Activated CD4-positive, alpha-beta T cell treated with anti-CD3 and anti-CD28 coated beads, Interleukin-2, amount 10 ng/mL, durations not matched to agents 24 days and 14 days (primary cell): Measurements from ENCODE around the gene MIB1. TPM values are rescaled to one million over a fixed set of nuclear protein-coding genes. Genes with fewer than 3 reads are reported as not detected.
"Not testable (repeated sequence)": the region's sequence is repeated elsewhere in the genome, so short reads cannot be mapped to it uniquely, and the experiment has no call there.

Source experiments
- DNase-seq: peaks from one replicate; pipeline ENCODE4 v3.0.0; 2022
- H3K27ac Mint-ChIP-seq: one replicate; pipeline ENCODE4 v1.8.0; 2022; ENCODE audit warnings: mild to moderate bottlenecking, mixed read lengths
- H3K27me3 Mint-ChIP-seq: one replicate; pipeline ENCODE4 v1.8.0; 2022; ENCODE audit warnings: mixed read lengths
- H3K36me3 Mint-ChIP-seq: one replicate; pipeline ENCODE4 v1.8.0; 2022; ENCODE audit warnings: low read depth, mild to moderate bottlenecking, mixed read lengths
- H3K4me1 Mint-ChIP-seq: one replicate; pipeline ENCODE4 v1.8.0; 2021; ENCODE audit warnings: mixed read lengths
- H3K4me3 Mint-ChIP-seq: one replicate; pipeline ENCODE4 v1.8.0; 2022; ENCODE audit warnings: mild to moderate bottlenecking, moderate library complexity, mixed read lengths
- H3K9me3 Mint-ChIP-seq: one replicate; pipeline ENCODE4 v1.8.0; 2021; ENCODE audit warnings: mixed read lengths
- intact Hi-C: fragments of 100-400 bp; cut with micrococcal nuclease; formaldehyde crosslinking; loops from one replicate; pipeline ENCODE4 v1.15.1; 2023
- total RNA-seq: library from RNA; stranded (reverse); gene quantifications from 2 replicates; pipeline ENCODE4 v1.2.3, GENCODE V29; 2022

MIB1 gene
- total RNA-seq, 1 donor from 2014 or later: 36.7 TPM

- intact Hi-C loops: no loop called here
- H3K27ac Mint-ChIP-seq: no peak overlapping the region
- no peaks in the 10 kb centered on the region for H3K4me1 Mint-ChIP-seq
- no peak overlapping the region for H3K4me3 Mint-ChIP-seq
- H3K27me3 Mint-ChIP-seq: peaks cover 2% of the 10 kb centered on the region
- DNase-seq: no peak
- H3K36me3 Mint-ChIP-seq: peaks cover 9% of the 10 kb centered on the region
- H3K9me3 Mint-ChIP-seq: peaks cover 8% of the 10 kb centered on the region
These were observed 7.6 kb upstream of the MIB1 start for GRCh38 chr18:21733011-21733410.

DNA sequence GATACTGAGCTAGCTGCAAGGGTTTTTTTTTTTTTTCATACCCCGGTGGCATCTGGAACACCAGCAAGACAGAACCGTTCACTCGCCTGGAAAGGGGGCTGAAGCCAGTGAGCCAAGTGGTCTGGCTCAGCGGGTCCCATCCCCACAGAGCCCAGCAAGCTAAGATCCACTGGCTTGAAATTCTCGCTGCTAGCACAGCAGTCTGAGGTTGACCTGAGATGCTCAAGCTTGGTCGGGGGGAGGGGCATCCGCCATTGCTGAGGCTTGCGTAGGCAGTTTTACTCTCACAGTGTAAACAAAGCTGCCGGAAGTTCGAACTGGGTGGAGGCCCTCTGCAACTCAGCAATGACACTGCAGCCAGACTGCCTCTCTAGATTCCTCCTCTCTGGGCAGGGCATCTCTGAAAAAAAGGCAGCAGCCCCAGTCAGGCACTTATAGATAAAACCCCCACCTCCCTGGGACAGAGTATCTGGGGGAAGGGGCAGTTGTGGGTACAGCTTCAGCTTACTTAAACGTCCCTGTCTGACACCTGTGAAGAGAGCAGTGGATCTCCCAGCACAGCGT lies 5.1 kb upstream of the MIB1 start:
- H3K4me1 Mint-ChIP-seq: peaks cover 13% of the 10 kb centered on the region
- intact Hi-C loops: no loop called here
- peak; percentile 71 for DNase-seq
- peaks cover 9% of the 10 kb centered on the region for H3K36me3 Mint-ChIP-seq
- peaks cover 5% of the 10 kb centered on the region for H3K27me3 Mint-ChIP-seq
- H3K27ac Mint-ChIP-seq: no peak overlapping the region
- no peak overlapping the region for H3K4me3 Mint-ChIP-seq
- H3K9me3 Mint-ChIP-seq: peaks cover 8% of the 10 kb centered on the region

DNA sequence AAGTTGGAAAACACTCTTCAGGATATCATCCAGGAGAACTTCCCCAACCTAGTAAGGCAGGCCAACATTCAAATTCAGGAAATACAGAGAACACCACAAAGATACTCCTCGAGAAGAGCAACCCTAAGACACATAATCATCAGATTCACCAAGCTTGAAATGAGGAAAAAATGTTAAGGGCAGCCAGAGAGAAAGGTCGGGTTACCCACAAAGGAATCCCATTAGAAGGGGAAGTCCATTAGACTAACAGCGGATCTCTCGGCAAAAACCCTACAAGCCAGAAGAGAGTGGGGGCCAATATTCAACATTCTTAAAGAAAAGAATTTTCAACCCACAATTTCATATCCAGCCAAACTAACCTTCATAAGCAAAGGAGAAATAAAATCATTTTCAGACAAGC lies 3.7 kb upstream of the MIB1 start:
- H3K4me3 Mint-ChIP-seq, H3K36me3 Mint-ChIP-seq, H3K27ac Mint-ChIP-seq, intact Hi-C loops, H3K9me3 Mint-ChIP-seq, DNase-seq, H3K27me3 Mint-ChIP-seq: not testable (repeated sequence)
- H3K4me1 Mint-ChIP-seq: peaks cover 14% of the 10 kb centered on the region

DNA sequence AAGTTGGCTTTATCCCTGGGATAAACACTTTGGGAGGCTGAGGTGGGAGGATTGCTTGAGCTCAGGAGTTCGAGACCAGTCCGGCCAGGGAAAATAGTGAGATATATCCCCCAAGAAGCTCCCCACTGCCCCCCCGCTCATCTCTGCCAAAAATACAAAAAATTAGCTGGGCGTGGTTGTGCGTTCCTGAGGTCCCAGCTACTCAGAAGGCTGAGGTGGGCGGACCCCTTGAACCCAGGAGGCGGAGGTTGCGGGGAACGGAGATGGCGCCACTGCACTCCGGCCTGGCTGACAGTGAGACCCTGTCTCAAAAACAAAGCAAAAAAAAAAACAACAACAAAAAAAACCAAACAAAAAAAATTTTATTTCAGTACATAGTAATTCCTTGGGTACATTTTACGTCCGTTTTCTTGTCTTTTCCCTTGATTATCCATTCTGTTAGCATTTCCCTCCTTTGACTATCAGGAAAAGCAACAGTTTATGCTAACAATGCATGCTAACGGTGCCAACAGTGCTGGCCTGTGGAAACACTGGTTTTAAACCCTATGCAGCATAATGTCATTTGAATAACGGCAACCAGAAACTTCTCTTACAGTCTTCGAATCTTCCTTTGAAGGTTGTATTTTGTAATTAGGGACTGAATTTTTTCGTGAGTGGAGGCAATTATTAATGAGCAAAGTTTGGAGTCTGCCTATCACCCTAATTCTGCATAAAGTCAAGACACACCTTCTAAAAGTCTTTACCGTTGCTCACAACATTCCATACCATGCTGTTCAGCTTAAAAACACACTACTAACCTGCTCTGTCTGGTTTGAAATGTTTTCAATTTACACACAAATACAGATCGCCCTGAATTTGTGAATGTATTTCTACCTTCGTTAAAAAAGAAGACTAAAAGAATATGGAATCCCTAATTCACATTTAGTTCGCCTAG lies 721 bp upstream of the MIB1 start:
- Mint-ChIP-seq H3K4me3 (peak overlapping the region; percentile 96), H3K4me1 (peaks cover 28% of the 10 kb centered on the region), H3K9me3 (peaks cover 8% of the 10 kb centered on the region), H3K36me3 (peaks cover 7% of the 10 kb centered on the region), H3K27ac (peak overlapping the region; percentile 52), H3K27me3 (peaks cover 5% of the 10 kb centered on the region)
- DNase-seq: no peak
- intact Hi-C loops: loop anchor here (1.0 to 10.0 kb wide), 4 partner anchors 36 to 140 kb away; partner anchors contain the start of genes ABHD3, ESCO1 and SNRPD1

DNA sequence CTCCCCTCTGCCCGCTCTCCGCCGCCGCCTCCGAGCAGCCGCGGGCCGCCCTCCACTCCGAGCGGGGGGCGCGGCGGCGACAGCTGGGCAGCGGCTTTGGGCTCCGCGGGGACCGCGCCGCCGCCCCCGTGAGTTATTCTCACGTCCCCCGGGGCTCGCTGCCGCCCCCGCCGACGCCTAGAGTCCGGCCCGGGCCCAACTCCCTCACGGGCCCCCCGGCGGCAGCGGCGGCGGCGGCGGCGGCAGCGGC lies 645 bp downstream of the MIB1 start:
- intact Hi-C loops: loop anchor here (10.0 kb wide), 1 partner anchor 56 kb away; no protein-coding TSS in a partner anchor
- peak overlapping the region; percentile 86 for H3K4me3 Mint-ChIP-seq
- H3K27ac Mint-ChIP-seq: no peak overlapping the region
- peak; percentile 85 for DNase-seq
- H3K36me3 Mint-ChIP-seq: peaks cover 6% of the 10 kb centered on the region
- peaks cover 31% of the 10 kb centered on the region for H3K4me1 Mint-ChIP-seq
- peaks cover 5% of the 10 kb centered on the region for H3K27me3 Mint-ChIP-seq
- H3K9me3 Mint-ChIP-seq: peaks cover 7% of the 10 kb centered on the region

- Mint-ChIP-seq H3K9me3 (peaks cover 2% of the 10 kb centered on the region), H3K27me3 (peaks cover 5% of the 10 kb centered on the region), H3K4me1 (peaks cover 35% of the 10 kb centered on the region), H3K27ac (peak overlapping the region; percentile 78), H3K36me3 (peaks cover 3% of the 10 kb centered on the region), H3K4me3 (peak overlapping the region; percentile 86)
- intact Hi-C loops: loop anchor here (2.0 to 10.0 kb wide), 2 partner anchors 57 to 631 kb away; partner anchors contain the start of gene ROCK1
- no peak for DNase-seq
These were observed 1.1 kb downstream of the MIB1 start for GRCh38 chr18:21741562-21742314.

DNA sequence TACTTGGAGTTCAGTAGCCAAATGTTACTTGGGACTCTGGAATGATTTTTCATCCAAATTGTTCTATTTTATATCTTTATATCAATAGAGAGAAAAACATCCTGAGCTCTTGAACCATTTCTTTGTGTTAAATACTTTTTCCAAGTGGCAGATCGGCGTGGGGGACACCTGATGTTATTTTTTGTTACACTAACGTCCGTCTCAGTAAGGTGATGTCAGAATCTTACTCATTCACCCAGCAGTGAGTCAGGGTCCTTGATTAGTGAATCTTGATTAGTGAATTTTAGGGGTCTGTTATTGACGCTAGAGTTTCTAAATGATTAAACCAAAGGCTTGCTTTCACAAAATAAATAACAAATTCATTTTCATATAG lies 1.7 kb downstream of the MIB1 start:
- peaks cover 38% of the 10 kb centered on the region for H3K4me1 Mint-ChIP-seq
- DNase-seq: no peak
- peak overlapping the region; percentile 78 for H3K27ac Mint-ChIP-seq
- peaks cover 2% of the 10 kb centered on the region for H3K36me3 Mint-ChIP-seq
- intact Hi-C loops: loop anchor here (2.0 to 10.0 kb wide), 2 partner anchors 58 to 632 kb away; partner anchors contain the start of gene ROCK1
- H3K9me3 Mint-ChIP-seq: no peaks in the 10 kb centered on the region
- peaks cover 5% of the 10 kb centered on the region for H3K27me3 Mint-ChIP-seq
- peak overlapping the region; percentile 86 for H3K4me3 Mint-ChIP-seq

- peaks cover 44% of the 10 kb centered on the region for H3K4me1 Mint-ChIP-seq
- peaks cover 2% of the 10 kb centered on the region for H3K36me3 Mint-ChIP-seq
- H3K9me3 Mint-ChIP-seq: no peaks in the 10 kb centered on the region
- intact Hi-C loops: loop anchor here (2.0 to 10.0 kb wide), 2 partner anchors 58 to 632 kb away; partner anchors contain the start of gene ROCK1
- DNase-seq: peak; percentile 66
- peak overlapping the region; percentile 45 for H3K27ac Mint-ChIP-seq
- H3K4me3 Mint-ChIP-seq: peak overlapping the region; percentile 64
- H3K27me3 Mint-ChIP-seq: peaks cover under 1% of the 10 kb centered on the region
These were observed 2.7 kb downstream of the MIB1 start for GRCh38 chr18:21743166-21743832.

GRCh38 chr18:21745231-21745630 lies 4.6 kb downstream of the MIB1 start:
- Mint-ChIP-seq H3K27ac (no peak overlapping the region), H3K27me3 (no peaks in the 10 kb centered on the region), H3K4me3 (no peak overlapping the region), H3K9me3 (no peaks in the 10 kb centered on the region), H3K4me1 (peaks cover 36% of the 10 kb centered on the region), H3K36me3 (peaks cover 2% of the 10 kb centered on the region)
- intact Hi-C loops: loop anchor here (10.0 kb wide), 1 partner anchor 60 kb away; no protein-coding TSS in a partner anchor
- DNase-seq: no peak

- intact Hi-C loops: loop anchor here (10.0 kb wide), 1 partner anchor 62 kb away; no protein-coding TSS in a partner anchor
- Mint-ChIP-seq H3K4me1 (peaks cover 34% of the 10 kb centered on the region), H3K27me3 (no peaks in the 10 kb centered on the region), H3K27ac (no peak overlapping the region), H3K36me3 (peaks cover 4% of the 10 kb centered on the region), H3K4me3 (no peak overlapping the region), H3K9me3 (no peaks in the 10 kb centered on the region)
- no peak for DNase-seq
These were observed 6.7 kb downstream of the MIB1 start for GRCh38 chr18:21747268-21747667.

- Mint-ChIP-seq H3K36me3 (peaks cover 4% of the 10 kb centered on the region), H3K9me3 (no peaks in the 10 kb centered on the region), H3K27ac (peak overlapping the region; percentile 66), H3K4me3 (peak overlapping the region; percentile 40), H3K27me3 (no peaks in the 10 kb centered on the region), H3K4me1 (peaks cover 32% of the 10 kb centered on the region)
- no peak for DNase-seq
- intact Hi-C loops: loop anchor here (10.0 kb wide), 1 partner anchor 63 kb away; no protein-coding TSS in a partner anchor
These were observed 7.4 kb downstream of the MIB1 start for GRCh38 chr18:21747764-21748693.

DNA sequence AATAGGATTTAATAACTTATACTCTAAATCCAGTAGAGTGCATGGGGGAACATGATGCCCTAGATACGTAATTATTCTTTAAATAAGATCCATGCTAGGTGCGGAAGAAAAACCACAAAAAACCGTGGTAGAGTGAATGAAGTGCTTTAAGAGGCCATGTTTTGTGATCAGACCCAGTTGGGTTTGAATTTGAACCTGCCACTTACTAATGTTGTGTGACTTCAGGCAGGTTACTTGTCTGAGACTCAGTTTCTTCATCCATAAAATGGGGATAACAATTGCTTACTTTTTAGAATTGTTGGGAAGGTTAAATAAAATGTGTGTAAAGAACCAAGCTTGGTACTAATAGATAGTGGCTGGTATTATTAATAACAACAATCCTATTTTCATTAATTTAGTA lies 17.2 kb downstream of the MIB1 start:
- peaks cover 4% of the 10 kb centered on the region for H3K4me1 Mint-ChIP-seq
- no peaks in the 10 kb centered on the region for H3K9me3 Mint-ChIP-seq
- H3K36me3 Mint-ChIP-seq: no peaks in the 10 kb centered on the region
- no peak for DNase-seq
- H3K27me3 Mint-ChIP-seq: no peaks in the 10 kb centered on the region
- H3K4me3 Mint-ChIP-seq: no peak overlapping the region
- no peak overlapping the region for H3K27ac Mint-ChIP-seq
- intact Hi-C loops: no loop called here
